SK-N-SH treated with all-trans-retinoic acid at 6 μM for 48 hours (cell line): Measurements from ENCODE around the gene PTGES3L.

ENCODE experiments used
- BACH2 ChIP-seq: fragments of 250-450 bp; sonication (Bioruptor Pico); IDR thresholded peaks from 2 replicates; pipeline ENCODE4 v1.9.0; 2021; ENCODE audit warnings: mild to moderate bottlenecking, borderline replicate concordance
- OSR1 ChIP-seq: fragments of 250-450 bp; sonication (Bioruptor Pico); IDR thresholded peaks from 2 replicates; pipeline ENCODE4 v1.8.0; 2022; ENCODE audit warnings: moderate library complexity, mild to moderate bottlenecking, inconsistent platforms
- RARB ChIP-seq: fragments of 250-450 bp; sonication (Bioruptor Pico); IDR thresholded peaks from 2 replicates; pipeline ENCODE4 v1.8.0; 2021; ENCODE audit warnings: mild to moderate bottlenecking, moderate library complexity
- TCF4 ChIP-seq: fragments of 250-450 bp; sonication (Bioruptor Pico); IDR thresholded peaks from 2 replicates; pipeline ENCODE4 v1.8.0; 2021; ENCODE audit warnings: mild to moderate bottlenecking, moderate library complexity, borderline replicate concordance
- TOX ChIP-seq: fragments of 250-450 bp; sonication (Bioruptor Pico); IDR thresholded peaks from 2 replicates; pipeline ENCODE4 v1.8.0; 2021; ENCODE audit warnings: mild to moderate bottlenecking, moderate library complexity, borderline replicate concordance
- ZC3H10 ChIP-seq: fragments of 250-450 bp; sonication (Bioruptor Pico); IDR thresholded peaks from 2 replicates; pipeline ENCODE4 v1.5.1; 2021; ENCODE audit warnings: mild to moderate bottlenecking, moderate library complexity
- ZFP3 ChIP-seq: fragments of 250-450 bp; sonication (Bioruptor Pico); IDR thresholded peaks from 2 replicates; pipeline ENCODE4 v1.5.0; 2020; ENCODE audit warnings: mild to moderate bottlenecking, moderate library complexity
- ZNF565 ChIP-seq: fragments of 450-650 bp; formaldehyde crosslinking; conservative IDR thresholded peaks from 2 replicates; pipeline ENCODE4 v1.5.0; 2020; ENCODE audit warnings: low read depth, mild to moderate bottlenecking, moderate library complexity
- ZNF70 ChIP-seq: fragments of 450-650 bp; formaldehyde crosslinking; IDR thresholded peaks from 2 replicates; pipeline ENCODE4 v1.5.0; 2020; ENCODE audit warnings: mild to moderate bottlenecking, moderate library complexity
- ZNF8 ChIP-seq: fragments of 450-650 bp; formaldehyde crosslinking; IDR thresholded peaks from 2 replicates; pipeline ENCODE4 v1.5.0; 2020; ENCODE audit warnings: mild to moderate bottlenecking, moderate library complexity
- TF ChIP-seq, protein P1 (sequence below): fragments of 250-450 bp; sonication (Bioruptor Pico); IDR thresholded peaks from 2 replicates; pipeline ENCODE4 v1.8.0; 2020; ENCODE audit warnings: mild to moderate bottlenecking, moderate library complexity, borderline replicate concordance
- TF ChIP-seq, protein P2 (sequence below): fragments of 250-450 bp; sonication (Bioruptor Pico); IDR thresholded peaks from 2 replicates; pipeline ENCODE4 v1.5.1; 2021; ENCODE audit warnings: mild to moderate bottlenecking, moderate library complexity
- TF ChIP-seq, protein P3 (sequence below): fragments of 250-450 bp; sonication (Bioruptor Pico); IDR thresholded peaks from 2 replicates; pipeline ENCODE4 v1.5.1; 2020; ENCODE audit warnings: low read depth, mild to moderate bottlenecking, moderate library complexity

DNA sequence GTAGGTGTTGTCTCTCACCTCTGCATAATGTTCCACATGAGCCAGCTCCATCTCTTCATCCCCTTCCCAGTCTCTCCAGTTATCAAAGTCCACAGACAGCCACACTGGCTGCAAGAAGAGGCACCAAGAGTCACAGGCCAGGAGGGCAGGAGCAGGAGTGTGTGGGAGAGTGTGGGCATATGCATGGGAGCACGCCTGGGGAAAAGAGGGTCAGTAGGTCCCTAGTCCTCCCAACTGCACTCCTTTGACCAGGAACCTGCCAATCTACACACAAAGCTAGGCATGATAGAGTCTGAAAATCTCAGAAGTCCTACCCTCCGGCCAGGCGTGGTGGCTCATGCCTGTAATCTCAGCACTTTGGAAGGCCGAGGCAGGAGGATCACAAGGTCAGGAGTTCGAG lies 8.3 kb downstream of the PTGES3L start:
- TF ChIP-seq ZFP3 (CRISPR knock-in tag), result no peak
- no peak for TF ChIP-seq TCF4 (CRISPR knock-in tag)
- no peak for TF ChIP-seq RARB (CRISPR knock-in tag)
- TF ChIP-seq ZNF8 (CRISPR knock-in tag), result no peak
- TF ChIP-seq, protein P1, sequence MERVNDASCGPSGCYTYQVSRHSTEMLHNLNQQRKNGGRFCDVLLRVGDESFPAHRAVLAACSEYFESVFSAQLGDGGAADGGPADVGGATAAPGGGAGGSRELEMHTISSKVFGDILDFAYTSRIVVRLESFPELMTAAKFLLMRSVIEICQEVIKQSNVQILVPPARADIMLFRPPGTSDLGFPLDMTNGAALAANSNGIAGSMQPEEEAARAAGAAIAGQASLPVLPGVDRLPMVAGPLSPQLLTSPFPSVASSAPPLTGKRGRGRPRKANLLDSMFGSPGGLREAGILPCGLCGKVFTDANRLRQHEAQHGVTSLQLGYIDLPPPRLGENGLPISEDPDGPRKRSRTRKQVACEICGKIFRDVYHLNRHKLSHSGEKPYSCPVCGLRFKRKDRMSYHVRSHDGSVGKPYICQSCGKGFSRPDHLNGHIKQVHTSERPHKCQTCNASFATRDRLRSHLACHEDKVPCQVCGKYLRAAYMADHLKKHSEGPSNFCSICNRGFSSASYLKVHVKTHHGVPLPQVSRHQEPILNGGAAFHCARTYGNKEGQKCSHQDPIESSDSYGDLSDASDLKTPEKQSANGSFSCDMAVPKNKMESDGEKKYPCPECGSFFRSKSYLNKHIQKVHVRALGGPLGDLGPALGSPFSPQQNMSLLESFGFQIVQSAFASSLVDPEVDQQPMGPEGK (CRISPR knock-in tag), result no peak
- no peak for TF ChIP-seq ZNF565 (CRISPR knock-in tag)
- TF ChIP-seq ZNF70 (CRISPR knock-in tag), result no peak
- TF ChIP-seq, protein P2, sequence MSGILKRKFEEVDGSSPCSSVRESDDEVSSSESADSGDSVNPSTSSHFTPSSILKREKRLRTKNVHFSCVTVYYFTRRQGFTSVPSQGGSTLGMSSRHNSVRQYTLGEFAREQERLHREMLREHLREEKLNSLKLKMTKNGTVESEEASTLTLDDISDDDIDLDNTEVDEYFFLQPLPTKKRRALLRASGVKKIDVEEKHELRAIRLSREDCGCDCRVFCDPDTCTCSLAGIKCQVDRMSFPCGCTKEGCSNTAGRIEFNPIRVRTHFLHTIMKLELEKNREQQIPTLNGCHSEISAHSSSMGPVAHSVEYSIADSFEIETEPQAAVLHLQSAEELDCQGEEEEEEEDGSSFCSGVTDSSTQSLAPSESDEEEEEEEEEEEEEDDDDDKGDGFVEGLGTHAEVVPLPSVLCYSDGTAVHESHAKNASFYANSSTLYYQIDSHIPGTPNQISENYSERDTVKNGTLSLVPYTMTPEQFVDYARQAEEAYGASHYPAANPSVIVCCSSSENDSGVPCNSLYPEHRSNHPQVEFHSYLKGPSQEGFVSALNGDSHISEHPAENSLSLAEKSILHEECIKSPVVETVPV (CRISPR knock-in tag), result no peak
- TF ChIP-seq, protein P3, sequence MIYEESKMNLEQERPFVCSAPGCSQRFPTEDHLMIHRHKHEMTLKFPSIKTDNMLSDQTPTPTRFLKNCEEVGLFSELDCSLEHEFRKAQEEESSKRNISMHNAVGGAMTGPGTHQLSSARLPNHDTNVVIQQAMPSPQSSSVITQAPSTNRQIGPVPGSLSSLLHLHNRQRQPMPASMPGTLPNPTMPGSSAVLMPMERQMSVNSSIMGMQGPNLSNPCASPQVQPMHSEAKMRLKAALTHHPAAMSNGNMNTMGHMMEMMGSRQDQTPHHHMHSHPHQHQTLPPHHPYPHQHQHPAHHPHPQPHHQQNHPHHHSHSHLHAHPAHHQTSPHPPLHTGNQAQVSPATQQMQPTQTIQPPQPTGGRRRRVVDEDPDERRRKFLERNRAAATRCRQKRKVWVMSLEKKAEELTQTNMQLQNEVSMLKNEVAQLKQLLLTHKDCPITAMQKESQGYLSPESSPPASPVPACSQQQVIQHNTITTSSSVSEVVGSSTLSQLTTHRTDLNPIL (CRISPR knock-in tag), result no peak
- TF ChIP-seq BACH2 (CRISPR knock-in tag), result no peak
- no peak for TF ChIP-seq TOX (CRISPR knock-in tag)
- no peak for TF ChIP-seq OSR1 (CRISPR knock-in tag)
- no peak for TF ChIP-seq ZC3H10 (CRISPR knock-in tag)
